ENCODE data around the gene ADAMTS5.
A peak's percentile ranks its signal among the peaks of the same experiment; 100 is the strongest.

DNA sequence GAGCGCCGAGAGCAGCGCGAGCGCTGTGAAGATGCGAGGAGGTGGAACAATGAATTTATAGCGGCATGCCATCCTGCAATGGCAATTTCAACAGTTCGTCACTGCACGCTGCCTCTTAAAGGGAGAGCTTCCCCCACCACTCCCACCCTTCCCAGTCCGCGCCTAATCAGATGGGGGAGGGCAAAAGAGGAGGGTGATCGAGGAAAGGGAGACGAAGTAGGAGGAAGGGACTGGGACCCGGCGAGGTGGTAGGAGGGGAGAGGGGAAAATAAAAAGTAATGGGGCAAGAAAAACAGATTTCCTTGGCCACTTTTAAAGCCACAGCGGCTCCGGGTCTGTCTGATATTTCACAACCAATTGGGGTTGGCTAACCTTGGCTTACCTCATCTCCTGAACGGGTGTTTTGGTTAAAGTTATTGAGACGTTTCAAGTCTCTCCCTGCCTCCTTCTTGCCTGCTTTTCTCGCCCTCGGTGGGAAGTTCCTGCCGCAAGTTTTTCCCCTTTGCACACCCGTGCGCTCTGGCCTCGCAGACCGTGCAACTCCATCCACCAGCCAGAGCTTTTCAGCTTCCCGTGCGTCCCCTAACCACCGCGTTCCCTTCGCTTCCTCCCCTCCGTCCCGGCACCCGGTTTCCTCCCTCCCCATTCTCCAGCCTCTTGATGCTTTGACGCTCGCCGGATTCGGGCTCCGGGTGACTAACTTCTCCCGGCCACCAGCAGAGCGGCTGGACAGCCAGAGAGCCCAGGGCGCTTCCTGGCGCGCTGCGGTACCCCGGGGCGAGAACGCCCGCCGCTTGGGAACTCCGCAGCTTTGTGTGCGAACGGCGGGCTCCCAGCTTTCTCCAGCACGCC lies at the start of gene ADAMTS5:
- TF ChIP-seq, protein P1, sequence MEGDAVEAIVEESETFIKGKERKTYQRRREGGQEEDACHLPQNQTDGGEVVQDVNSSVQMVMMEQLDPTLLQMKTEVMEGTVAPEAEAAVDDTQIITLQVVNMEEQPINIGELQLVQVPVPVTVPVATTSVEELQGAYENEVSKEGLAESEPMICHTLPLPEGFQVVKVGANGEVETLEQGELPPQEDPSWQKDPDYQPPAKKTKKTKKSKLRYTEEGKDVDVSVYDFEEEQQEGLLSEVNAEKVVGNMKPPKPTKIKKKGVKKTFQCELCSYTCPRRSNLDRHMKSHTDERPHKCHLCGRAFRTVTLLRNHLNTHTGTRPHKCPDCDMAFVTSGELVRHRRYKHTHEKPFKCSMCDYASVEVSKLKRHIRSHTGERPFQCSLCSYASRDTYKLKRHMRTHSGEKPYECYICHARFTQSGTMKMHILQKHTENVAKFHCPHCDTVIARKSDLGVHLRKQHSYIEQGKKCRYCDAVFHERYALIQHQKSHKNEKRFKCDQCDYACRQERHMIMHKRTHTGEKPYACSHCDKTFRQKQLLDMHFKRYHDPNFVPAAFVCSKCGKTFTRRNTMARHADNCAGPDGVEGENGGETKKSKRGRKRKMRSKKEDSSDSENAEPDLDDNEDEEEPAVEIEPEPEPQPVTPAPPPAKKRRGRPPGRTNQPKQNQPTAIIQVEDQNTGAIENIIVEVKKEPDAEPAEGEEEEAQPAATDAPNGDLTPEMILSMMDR (IDR thresholded peaks at IDR 0.05) = no peak
- TF ChIP-seq POLR2A (IDR thresholded peaks at IDR 0.05) = peak in 1 of 2 donors; percentile 57

All from thyroid gland (tissue), 4 donors.